GM10266 (cell line): ENCODE data around the gene PDE6C.

Experiments
- DNase-seq: peaks from one replicate; pipeline ENCODE4 v3.0.0; 2012; ENCODE audit errors: extremely low spot score
- CTCF ChIP-seq: IDR thresholded peaks from 2 replicates; pipeline ENCODE4 v1.5.1; 2012; ENCODE audit warnings: mild to moderate bottlenecking, low read depth; ENCODE audit not compliant: control insufficient read depth, insufficient read depth; ENCODE audit errors: missing control alignments

Gene PDE6C

GRCh38 chr10:93715345-93715744 is 103.0 kb downstream of the PDE6C start:
- no peak for TF ChIP-seq CTCF
- peak; percentile 53 for DNase-seq
